Measurements from ENCODE around the gene ITPK1.

DNA sequence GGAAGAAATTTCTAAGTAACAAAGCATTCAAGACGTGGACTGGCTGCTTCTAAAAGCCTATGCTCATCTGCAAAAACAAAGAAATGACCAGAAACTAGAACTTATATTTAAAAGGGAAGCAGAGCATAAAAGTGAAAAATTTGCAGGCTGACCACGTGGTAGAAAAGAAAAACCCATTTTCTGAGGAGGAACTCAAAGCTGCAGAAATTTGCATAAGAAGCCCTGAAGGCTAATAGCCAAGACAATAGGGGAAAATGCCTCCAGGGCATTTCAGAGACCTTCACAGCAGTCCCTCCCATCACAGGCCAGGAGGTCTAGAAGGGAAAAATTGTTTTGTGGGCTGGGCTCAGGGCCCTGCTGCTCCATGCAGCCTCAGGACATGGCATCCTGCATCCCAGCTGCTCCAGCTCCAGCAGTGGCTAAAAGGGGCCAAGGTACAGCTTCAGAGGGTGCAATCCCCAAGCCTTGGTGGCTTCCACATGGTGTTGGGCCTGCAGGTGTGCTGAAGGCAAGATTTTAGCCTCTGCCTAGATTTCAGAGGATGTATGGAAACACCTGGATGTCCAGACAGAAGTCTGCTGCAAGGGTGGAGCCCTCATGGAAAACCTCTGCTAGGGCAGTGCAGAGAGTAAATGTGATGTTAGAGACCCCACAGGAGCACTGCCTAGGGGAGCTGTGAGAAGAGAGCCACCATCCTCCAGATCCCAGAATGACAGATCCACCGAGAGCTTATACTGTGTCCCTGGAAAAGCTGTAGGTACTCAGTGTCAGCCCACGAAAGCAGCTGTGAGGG is 137.3 kb downstream of the ITPK1 start:
- TF ChIP-seq CTCF (IDR thresholded peaks at IDR 0.05; ENCODE audit: low read length) (no peak), EZH2 (optimal IDR thresholded peaks at IDR 0.05; ENCODE audit: low read depth, low read length) (no peak), EZH2phosphoT487 (IDR thresholded peaks at IDR 0.05; ENCODE audit: low read length) (no peak)
